Measurements from ENCODE around the gene WRAP53. TPM values are rescaled to one million over a fixed set of nuclear protein-coding genes. Genes with fewer than 3 reads are reported as not detected.
A peak's percentile ranks its signal among the peaks of the same experiment; 100 is the strongest.

WRAP53 gene
- total RNA-seq, 1 donor from 2014 or later = 7.3 TPM

- no peak overlapping the region for H3K4me3 ChIP-seq (ENCODE audit: low read length in 3 of 3)
- H3K27me3 ChIP-seq (ENCODE audit: control insufficient read depth in 3 of 3, insufficient read depth in 3 of 3, low read length in 3 of 3) = peaks cover 69 to 81% (median 74%) of the 10 kb centered on the region in 3 donors
- no peak overlapping the region for H3K9ac ChIP-seq (ENCODE audit: low read depth in 1 of 3, low read length in 3 of 3)
- peaks cover 0 to 1% (median 0%) of the 10 kb centered on the region in 3 donors for H3K36me3 ChIP-seq (ENCODE audit: control insufficient read depth in 3 of 3, insufficient read depth in 3 of 3, low read length in 3 of 3)
- no peak overlapping the region for H3K27ac ChIP-seq (ENCODE audit: low read depth, low read length)
- peaks cover 0 to 4% (median 0%) of the 10 kb centered on the region in 3 donors for H3K4me1 ChIP-seq (ENCODE audit: control insufficient read depth in 3 of 3, insufficient read depth in 3 of 3, low read length in 3 of 3)
- no peaks in the 10 kb centered on the region for H3K9me3 ChIP-seq (ENCODE audit: control insufficient read depth in 3 of 3, low read length in 3 of 3)
Measured at GRCh38 chr17:7707858-7708750, 19.8 kb downstream of the WRAP53 start.

- Histone ChIP-seq H3K9ac (ENCODE audit: low read depth in 1 of 3, low read length in 3 of 3) (no peak overlapping the region), H3K27ac (ENCODE audit: low read depth, low read length) (no peak overlapping the region), H3K27me3 (ENCODE audit: control insufficient read depth in 3 of 3, insufficient read depth in 3 of 3, low read length in 3 of 3) (peaks cover 69 to 86% (median 73%) of the 10 kb centered on the region in 3 donors), H3K36me3 (ENCODE audit: control insufficient read depth in 3 of 3, insufficient read depth in 3 of 3, low read length in 3 of 3) (no peaks in the 10 kb centered on the region), H3K9me3 (ENCODE audit: control insufficient read depth in 3 of 3, low read length in 3 of 3) (no peaks in the 10 kb centered on the region), H3K4me1 (ENCODE audit: control insufficient read depth in 3 of 3, insufficient read depth in 3 of 3, low read length in 3 of 3) (peaks cover 0 to 4% (median 0%) of the 10 kb centered on the region in 3 donors), H3K4me3 (ENCODE audit: low read length in 3 of 3) (no peak overlapping the region)
Measured at GRCh38 chr17:7709031-7709430, 20.8 kb downstream of the WRAP53 start.

- Histone ChIP-seq H3K27ac (ENCODE audit: low read depth, low read length) (no peak overlapping the region), H3K4me3 (ENCODE audit: low read length in 3 of 3) (no peak overlapping the region), H3K9me3 (ENCODE audit: control insufficient read depth in 3 of 3, low read length in 3 of 3) (no peaks in the 10 kb centered on the region), H3K9ac (ENCODE audit: low read depth in 1 of 3, low read length in 3 of 3) (no peak overlapping the region), H3K4me1 (ENCODE audit: control insufficient read depth in 3 of 3, insufficient read depth in 3 of 3, low read length in 3 of 3) (no peaks in the 10 kb centered on the region), H3K27me3 (ENCODE audit: control insufficient read depth in 3 of 3, insufficient read depth in 3 of 3, low read length in 3 of 3) (peaks cover 69 to 84% (median 72%) of the 10 kb centered on the region in 3 donors), H3K36me3 (ENCODE audit: control insufficient read depth in 3 of 3, insufficient read depth in 3 of 3, low read length in 3 of 3) (no peaks in the 10 kb centered on the region)
Measured at GRCh38 chr17:7710301-7710700, 22.0 kb downstream of the WRAP53 start.

- H3K4me3 ChIP-seq (ENCODE audit: low read length in 3 of 3) = no peak overlapping the region
- peaks cover 69 to 84% (median 72%) of the 10 kb centered on the region in 3 donors for H3K27me3 ChIP-seq (ENCODE audit: control insufficient read depth in 3 of 3, insufficient read depth in 3 of 3, low read length in 3 of 3)
- H3K36me3 ChIP-seq (ENCODE audit: control insufficient read depth in 3 of 3, insufficient read depth in 3 of 3, low read length in 3 of 3) = no peaks in the 10 kb centered on the region
- H3K9me3 ChIP-seq (ENCODE audit: control insufficient read depth in 3 of 3, low read length in 3 of 3) = no peaks in the 10 kb centered on the region
- H3K4me1 ChIP-seq (ENCODE audit: control insufficient read depth in 3 of 3, insufficient read depth in 3 of 3, low read length in 3 of 3) = no peaks in the 10 kb centered on the region
- H3K27ac ChIP-seq (ENCODE audit: low read depth, low read length) = no peak overlapping the region
- no peak overlapping the region for H3K9ac ChIP-seq (ENCODE audit: low read depth in 1 of 3, low read length in 3 of 3)
Measured at GRCh38 chr17:7711051-7711755, 22.9 kb downstream of the WRAP53 start.

- peaks cover 66 to 81% (median 69%) of the 10 kb centered on the region in 3 donors for H3K27me3 ChIP-seq (ENCODE audit: control insufficient read depth in 3 of 3, insufficient read depth in 3 of 3, low read length in 3 of 3)
- H3K4me3 ChIP-seq (ENCODE audit: low read length in 3 of 3) = no peak overlapping the region
- no peak overlapping the region for H3K9ac ChIP-seq (ENCODE audit: low read depth in 1 of 3, low read length in 3 of 3)
- H3K27ac ChIP-seq (ENCODE audit: low read depth, low read length) = no peak overlapping the region
- H3K4me1 ChIP-seq (ENCODE audit: control insufficient read depth in 3 of 3, insufficient read depth in 3 of 3, low read length in 3 of 3) = peaks cover 5 to 8% (median 7%) of the 10 kb centered on the region in 3 donors
- H3K9me3 ChIP-seq (ENCODE audit: control insufficient read depth in 3 of 3, low read length in 3 of 3) = no peaks in the 10 kb centered on the region
- H3K36me3 ChIP-seq (ENCODE audit: control insufficient read depth in 3 of 3, insufficient read depth in 3 of 3, low read length in 3 of 3) = no peaks in the 10 kb centered on the region
Measured at GRCh38 chr17:7712111-7712771, 24.0 kb downstream of the WRAP53 start.

- no peak overlapping the region for H3K9ac ChIP-seq (ENCODE audit: low read depth in 1 of 3, low read length in 3 of 3)
- H3K4me1 ChIP-seq (ENCODE audit: control insufficient read depth in 3 of 3, insufficient read depth in 3 of 3, low read length in 3 of 3) = peaks cover 7 to 11% (median 8%) of the 10 kb centered on the region in 3 donors
- peaks cover 59 to 80% (median 61%) of the 10 kb centered on the region in 3 donors for H3K27me3 ChIP-seq (ENCODE audit: control insufficient read depth in 3 of 3, insufficient read depth in 3 of 3, low read length in 3 of 3)
- H3K36me3 ChIP-seq (ENCODE audit: control insufficient read depth in 3 of 3, insufficient read depth in 3 of 3, low read length in 3 of 3) = no peaks in the 10 kb centered on the region
- no peak overlapping the region for H3K4me3 ChIP-seq (ENCODE audit: low read length in 3 of 3)
- H3K27ac ChIP-seq (ENCODE audit: low read depth, low read length) = no peak overlapping the region
- H3K9me3 ChIP-seq (ENCODE audit: control insufficient read depth in 3 of 3, low read length in 3 of 3) = no peaks in the 10 kb centered on the region
Measured at GRCh38 chr17:7713782-7714181, 25.5 kb downstream of the WRAP53 start.

- H3K27me3 ChIP-seq (ENCODE audit: control insufficient read depth in 3 of 3, insufficient read depth in 3 of 3, low read length in 3 of 3) = peaks cover 66 to 85% (median 67%) of the 10 kb centered on the region in 3 donors
- H3K27ac ChIP-seq (ENCODE audit: low read depth, low read length) = no peak overlapping the region
- H3K9me3 ChIP-seq (ENCODE audit: control insufficient read depth in 3 of 3, low read length in 3 of 3) = no peaks in the 10 kb centered on the region
- no peak overlapping the region for H3K4me3 ChIP-seq (ENCODE audit: low read length in 3 of 3)
- no peak overlapping the region for H3K9ac ChIP-seq (ENCODE audit: low read depth in 1 of 3, low read length in 3 of 3)
- no peaks in the 10 kb centered on the region for H3K36me3 ChIP-seq (ENCODE audit: control insufficient read depth in 3 of 3, insufficient read depth in 3 of 3, low read length in 3 of 3)
- H3K4me1 ChIP-seq (ENCODE audit: control insufficient read depth in 3 of 3, insufficient read depth in 3 of 3, low read length in 3 of 3) = peaks cover 7 to 11% (median 8%) of the 10 kb centered on the region in 3 donors
Measured at GRCh38 chr17:7714721-7715594, 26.7 kb downstream of the WRAP53 start.

GRCh38 chr17:7715936-7716886, 27.9 kb downstream of the WRAP53 start:
- H3K4me1 ChIP-seq (ENCODE audit: control insufficient read depth in 3 of 3, insufficient read depth in 3 of 3, low read length in 3 of 3) = peaks cover 7 to 11% (median 8%) of the 10 kb centered on the region in 3 donors
- peak overlapping the region; percentile 38 to 63 (median 60) for H3K4me3 ChIP-seq (ENCODE audit: low read length in 3 of 3)
- no peak overlapping the region for H3K27ac ChIP-seq (ENCODE audit: low read depth, low read length)
- H3K36me3 ChIP-seq (ENCODE audit: control insufficient read depth in 3 of 3, insufficient read depth in 3 of 3, low read length in 3 of 3) = no peaks in the 10 kb centered on the region
- no peak overlapping the region for H3K9ac ChIP-seq (ENCODE audit: low read depth in 1 of 3, low read length in 3 of 3)
- no peaks in the 10 kb centered on the region for H3K9me3 ChIP-seq (ENCODE audit: control insufficient read depth in 3 of 3, low read length in 3 of 3)
- H3K27me3 ChIP-seq (ENCODE audit: control insufficient read depth in 3 of 3, insufficient read depth in 3 of 3, low read length in 3 of 3) = peaks cover 59 to 77% (median 61%) of the 10 kb centered on the region in 3 donors

Measured in skeletal muscle tissue (tissue), 4 donors.